Forelimb muscle (tissue), 1 donor: Measurements from ENCODE around the gene CIBAR2. TPM values are rescaled to one million over a fixed set of nuclear protein-coding genes. Genes with fewer than 3 reads are reported as not detected.

ENCODE experiments used
- DNase-seq: peaks from one replicate; pipeline ENCODE4 v3.0.0-alpha.2; 2013; ENCODE audit warnings: low read depth
- polyA plus RNA-seq: library from polyadenylated mRNA; unstranded; fragments of 120-200 nt; gene quantifications from one replicate; pipeline ENCODE4 v1.2.1, GENCODE V29; 2013; ENCODE audit not compliant: insufficient read length

CIBAR2 gene
- polyA plus RNA-seq, 1 donor: not detected

DNA sequence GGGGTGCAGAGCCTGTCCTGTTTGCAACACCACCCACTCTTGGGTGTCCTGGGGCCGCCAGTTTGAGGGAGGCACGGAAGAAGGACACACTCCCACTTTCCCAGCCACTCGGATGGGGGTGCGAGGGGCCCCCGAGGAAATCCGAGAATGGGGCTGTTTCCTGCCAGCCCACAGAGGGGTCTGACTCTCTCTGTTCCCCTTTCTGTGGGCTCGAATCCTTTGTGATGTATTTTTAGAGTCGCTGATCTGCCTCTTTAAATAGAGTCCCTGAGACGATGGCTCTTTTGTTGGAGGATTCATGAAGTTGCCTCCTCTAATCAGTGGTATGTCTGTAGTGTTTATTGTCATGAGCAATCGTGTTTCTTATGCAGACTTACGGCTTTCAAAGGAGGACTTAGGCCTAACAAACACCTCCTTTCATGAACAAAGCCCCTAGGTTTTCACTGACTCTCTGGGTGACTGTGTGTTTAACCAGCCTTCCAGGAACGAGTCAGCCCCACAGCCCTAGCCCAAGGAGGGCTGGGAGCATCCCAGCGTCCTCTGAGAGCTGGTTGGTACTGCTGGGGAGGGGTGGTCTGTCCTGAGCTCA lies 29.1 kb downstream of the CIBAR2 start:
- no peak for DNase-seq

DNA sequence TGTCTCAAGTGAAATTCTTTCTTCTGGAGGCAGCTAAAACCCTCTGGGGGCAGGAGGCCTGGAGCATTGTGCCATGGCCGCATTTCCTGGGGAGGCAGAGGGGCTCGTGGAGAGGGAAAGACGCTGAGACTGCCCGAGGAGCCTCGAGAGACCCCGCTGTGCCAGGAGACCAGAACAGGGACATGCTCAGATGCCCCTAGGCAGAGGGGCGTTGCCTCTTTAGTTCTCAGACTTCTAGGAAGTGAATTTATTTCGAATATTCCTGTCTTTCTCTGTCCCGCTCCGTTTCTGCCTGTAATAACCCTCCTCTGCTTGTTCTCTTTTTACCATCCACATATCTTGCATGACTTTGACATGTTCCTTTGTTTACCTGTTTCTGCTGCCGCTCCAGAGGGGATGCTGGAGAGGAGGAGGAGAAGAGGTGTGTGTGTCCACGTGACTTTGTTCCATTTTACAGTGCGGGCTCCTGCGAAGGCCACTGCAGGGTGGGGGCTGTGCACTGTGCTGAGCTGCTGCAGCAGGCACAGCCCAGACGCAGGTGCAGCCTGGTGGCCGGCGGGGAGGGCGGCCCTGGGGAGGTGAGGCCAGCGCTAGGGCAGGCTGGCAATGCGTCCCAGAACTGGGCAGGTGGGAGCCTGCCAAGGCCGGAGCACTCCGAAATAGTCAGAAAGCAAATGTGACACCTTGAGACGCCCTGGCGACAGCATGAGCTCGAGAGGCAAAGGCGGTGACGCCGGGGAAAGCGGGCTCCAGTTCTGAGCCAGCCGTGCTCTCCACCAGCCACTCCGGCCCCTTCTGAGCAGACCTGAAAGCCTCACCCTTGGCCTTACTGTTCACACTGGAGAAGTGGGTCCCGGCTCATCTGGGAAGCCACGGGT lies 29.9 kb downstream of the CIBAR2 start:
- no peak for DNase-seq

- DNase-seq: no peak
Measured at GRCh38 chr16:85081765-85082164, 30.5 kb downstream of the CIBAR2 start.

DNA sequence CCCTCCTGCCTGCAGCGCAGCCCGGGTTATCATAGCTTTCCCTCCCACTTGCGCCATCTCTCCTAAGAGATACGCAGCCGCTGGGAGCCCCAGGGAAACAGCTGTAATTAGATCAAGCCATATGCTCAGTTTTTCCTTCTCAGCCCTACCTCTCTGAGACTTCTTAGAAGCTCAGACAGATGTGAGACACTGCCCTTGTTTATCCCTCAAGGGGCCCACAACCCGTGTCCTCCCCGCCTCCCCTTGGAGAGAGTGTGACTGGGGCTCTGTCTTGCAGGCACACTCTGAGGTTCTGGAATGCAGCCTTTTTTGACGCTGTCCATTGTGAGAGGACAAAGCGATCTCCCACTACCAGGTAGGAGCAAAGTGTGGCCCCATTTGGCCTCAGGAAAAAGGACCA lies 31.2 kb downstream of the CIBAR2 start:
- DNase-seq: no peak

DNA sequence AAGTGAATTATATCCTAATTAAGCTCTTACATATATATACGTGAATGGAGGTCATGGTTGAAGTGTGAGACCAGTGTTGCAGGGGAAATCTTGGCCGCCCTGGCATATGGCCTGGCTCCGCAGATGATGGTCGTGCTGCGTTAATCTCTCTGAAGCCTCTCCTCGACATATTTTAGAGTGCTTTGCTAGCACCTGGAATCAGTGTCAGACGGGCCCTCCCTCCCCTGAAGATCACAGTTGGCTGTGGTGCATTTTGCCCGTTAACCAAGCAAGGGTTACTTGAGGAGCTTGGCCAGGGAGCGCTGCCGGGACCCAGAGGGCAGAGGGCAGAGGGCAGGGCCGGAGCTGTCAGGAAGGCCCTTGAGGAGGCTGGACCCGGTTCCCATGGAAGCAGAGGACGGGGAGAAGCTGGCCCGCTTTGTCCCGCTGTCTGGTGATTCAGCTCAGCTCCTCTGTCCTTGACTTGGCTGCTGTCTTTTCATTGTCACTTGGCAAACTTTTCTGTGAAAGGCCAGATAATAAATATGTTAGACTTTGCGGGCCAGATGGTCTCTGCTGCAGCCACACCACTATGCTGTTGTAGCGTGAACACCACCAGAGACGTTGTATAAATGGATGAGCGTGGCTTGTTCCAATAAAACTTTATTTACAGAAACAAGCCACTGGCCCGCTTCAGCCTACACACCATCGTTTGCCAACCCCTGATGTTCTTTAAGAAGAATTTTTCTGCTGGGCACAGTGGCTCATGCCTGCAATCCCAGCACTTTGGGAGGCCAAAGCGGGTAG lies 32.3 kb downstream of the CIBAR2 start:
- no peak for DNase-seq

DNA sequence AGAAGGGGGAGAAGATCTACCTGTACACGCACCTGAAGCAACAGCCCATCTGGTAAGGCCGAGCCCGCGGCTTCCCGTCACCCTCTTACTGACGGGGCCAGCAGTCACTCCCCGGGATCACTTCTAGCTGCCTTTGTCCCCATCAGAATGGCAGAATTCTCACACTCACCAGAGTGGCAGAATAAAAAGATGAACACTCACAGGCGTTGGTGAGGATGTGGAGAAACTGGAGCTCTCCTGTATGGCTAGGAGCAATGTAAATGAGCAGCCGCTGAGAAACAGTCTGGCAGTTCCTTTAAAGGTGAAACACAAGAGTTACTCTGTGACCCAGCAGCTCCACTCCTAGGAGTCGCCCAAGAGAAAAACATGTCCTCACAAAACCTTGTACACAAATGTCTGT lies 33.3 kb downstream of the CIBAR2 start:
- no peak for DNase-seq

DNA sequence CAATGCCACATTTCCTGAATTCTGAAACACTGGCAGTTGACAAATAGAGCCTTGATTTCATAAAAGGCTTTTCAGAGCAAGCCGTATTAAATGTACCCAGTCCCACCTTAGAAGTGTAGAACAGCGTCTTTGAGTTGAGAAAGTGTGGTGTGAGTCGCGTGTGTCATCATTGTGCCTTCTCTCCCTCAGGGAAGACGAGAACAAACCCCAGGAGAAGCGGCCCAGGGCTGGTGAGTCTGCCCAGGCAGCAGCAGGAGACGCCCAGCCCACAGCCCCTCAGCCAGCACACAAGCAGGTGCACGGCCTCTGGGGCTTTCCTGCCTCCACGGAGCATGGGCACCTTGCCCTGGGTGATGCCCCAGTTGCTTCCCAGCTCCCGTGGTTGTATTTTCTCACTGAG lies 34.0 kb downstream of the CIBAR2 start:
- DNase-seq: no peak

DNA sequence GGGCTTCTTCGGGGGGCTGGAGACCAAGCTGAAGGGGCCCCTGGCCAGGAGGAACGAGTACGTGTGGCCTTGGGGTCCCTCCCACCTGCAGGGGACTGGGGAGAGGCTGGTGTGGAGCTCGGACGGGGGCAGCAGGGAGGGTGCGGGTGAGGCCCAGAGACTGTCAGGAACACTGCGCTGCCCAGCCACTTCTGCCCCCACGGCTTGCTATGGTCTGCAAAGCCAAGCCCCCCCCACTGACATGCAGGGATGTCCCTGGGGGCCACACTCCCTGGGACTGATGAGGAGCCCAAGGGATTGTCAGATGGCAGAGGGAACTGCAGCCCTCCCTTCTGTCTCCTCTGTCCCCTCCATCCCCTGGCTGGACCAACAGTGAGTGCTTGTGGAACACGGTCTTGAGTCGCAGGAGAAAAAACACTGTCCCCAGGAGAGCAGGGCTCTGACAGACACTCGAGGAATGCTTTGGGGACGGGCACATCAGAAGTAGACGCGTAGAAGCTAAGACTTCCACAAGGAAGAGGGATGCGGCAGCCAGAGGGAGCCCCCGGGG lies 34.6 kb downstream of the CIBAR2 start:
- DNase-seq: no peak

- DNase-seq: no peak
Measured at GRCh38 chr16:85077039-85077438, 35.2 kb downstream of the CIBAR2 start.

- no peak for DNase-seq
Measured at GRCh38 chr16:85075236-85075924, 36.9 kb downstream of the CIBAR2 start.

- no peak for DNase-seq
Measured at GRCh38 chr16:85074225-85074914, 37.9 kb downstream of the CIBAR2 start.

DNA sequence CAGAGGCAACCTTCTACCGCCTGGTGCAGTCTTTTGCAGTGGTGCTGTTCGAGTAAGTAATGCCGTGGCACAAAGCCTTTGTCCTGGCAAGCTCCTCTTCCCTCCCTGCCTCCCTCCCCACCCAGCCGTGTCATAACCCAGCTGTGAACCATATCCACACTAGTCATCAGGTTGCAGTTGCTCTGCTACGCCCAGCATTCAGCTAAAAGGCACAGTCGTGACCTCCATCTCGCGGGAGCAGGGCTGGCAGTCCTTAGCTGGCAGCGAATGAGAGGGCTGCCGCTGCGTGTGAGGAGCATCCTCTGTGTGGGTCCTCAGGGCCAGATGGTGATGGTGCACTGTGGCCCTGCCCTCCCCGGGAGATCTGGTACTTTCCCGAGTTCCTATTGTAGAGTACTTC lies 39.3 kb downstream of the CIBAR2 start:
- DNase-seq: no peak

GRCh38 chr16:85072076-85072860 lies 40.0 kb downstream of the CIBAR2 start:
- DNase-seq: no peak

DNA sequence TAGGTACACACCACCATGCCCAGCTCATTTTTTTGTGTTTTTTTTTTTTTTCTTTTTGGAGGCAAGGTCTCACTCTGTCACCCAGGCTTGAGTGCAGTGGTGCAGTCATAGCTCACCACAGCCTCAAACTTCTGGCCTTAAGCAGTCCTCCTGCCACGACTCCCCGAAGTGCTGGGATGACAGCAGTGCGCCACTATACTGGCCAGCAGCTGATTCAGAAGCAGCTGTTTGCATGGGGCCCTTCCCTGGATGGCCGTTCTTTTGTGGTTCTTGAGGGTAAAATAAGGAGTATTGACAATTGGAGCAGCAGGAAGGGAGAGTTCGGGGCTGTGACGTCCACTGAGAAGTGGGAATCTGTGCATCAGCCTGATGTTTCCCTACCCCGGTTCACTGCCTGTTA lies 43.1 kb downstream of the CIBAR2 start:
- DNase-seq: no peak

DNA sequence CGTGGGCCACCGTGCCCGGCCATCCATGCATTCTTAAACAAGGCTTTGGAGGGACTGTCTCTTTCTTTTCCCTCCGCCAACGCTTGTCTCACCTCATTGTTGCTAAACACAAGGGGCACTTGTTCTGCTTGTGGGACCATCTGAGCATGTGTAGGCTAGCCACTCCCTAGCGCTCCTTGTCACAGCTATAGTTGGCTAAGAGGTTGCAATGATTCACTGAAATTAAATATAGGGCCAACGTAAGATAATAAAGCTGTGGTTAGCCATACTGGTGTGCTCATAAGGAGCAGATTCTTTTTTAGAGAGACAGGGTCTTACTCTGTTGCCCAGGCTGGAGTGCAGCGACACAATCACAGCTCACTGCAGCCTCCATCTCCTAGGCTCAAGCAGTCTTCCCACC lies 43.5 kb downstream of the CIBAR2 start:
- no peak for DNase-seq

DNA sequence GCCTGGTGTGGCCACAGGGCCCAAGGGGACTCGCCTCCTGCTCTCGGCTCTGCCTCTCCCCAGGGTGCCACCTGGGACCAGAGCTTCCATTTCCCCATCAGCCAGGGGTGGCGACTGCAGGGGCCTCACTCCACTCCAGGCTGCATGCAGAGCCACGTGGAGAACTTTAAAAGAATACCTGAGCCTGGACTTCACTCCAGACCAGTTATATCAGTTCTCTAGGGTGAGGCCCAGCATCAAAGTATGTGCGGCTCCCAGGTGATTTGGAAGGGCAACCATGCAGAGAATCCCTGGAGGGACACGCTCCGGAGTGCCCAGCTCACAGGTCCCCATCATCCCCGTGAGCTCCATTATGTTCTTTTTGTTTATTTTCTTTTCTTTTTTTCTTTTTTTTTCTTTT lies 44.8 kb downstream of the CIBAR2 start:
- DNase-seq: no peak

GRCh38 chr16:85067024-85067423 lies 45.2 kb downstream of the CIBAR2 start:
- no peak for DNase-seq

- DNase-seq: no peak
Measured at GRCh38 chr16:85066346-85066885, 45.9 kb downstream of the CIBAR2 start.

- DNase-seq: no peak
Measured at GRCh38 chr16:85065099-85065498, 47.2 kb downstream of the CIBAR2 start.

- DNase-seq: no peak
Measured at GRCh38 chr16:85064186-85064585, 48.1 kb downstream of the CIBAR2 start.
